GM12878 (cell line): ENCODE measurements around the gene GSG1L. TPM values are rescaled to one million over a fixed set of nuclear protein-coding genes. Genes with fewer than 3 reads are reported as not detected.

Source experiments
- ATAC-seq: fragments of 200-7000 bp; cut with Tn5 transposase; 3 replicates; pipeline ENCODE4 v1.9.1; 2020; ENCODE audit warnings: mild to moderate bottlenecking, moderate library complexity
- BruUV-seq: library from RNA; stranded (reverse); fragments of 400-500 nt; replicated peaks from 2 replicates; lab custom pipeline; 2021; lab: Mats Ljungman, UMichigan
- CTCF ChIA-PET: fragments of 300-600 bp; sonication (Branson Sonifier 250); formaldehyde crosslinking; extraction: SDS; loops from one replicate; lab custom pipeline; 2021; ENCODE audit warnings: inconsistent platforms; lab: Yijun Ruan, JAX
- POLR2A ChIA-PET: fragments of 350-600 bp; formaldehyde crosslinking; extraction: SDS; loops from one replicate; lab custom pipeline; 2021; ENCODE audit warnings: inconsistent platforms; lab: Charles Lee
- RAD21 ChIA-PET: fragments of 300-600 bp; sonication (Branson Sonifier 250); formaldehyde crosslinking; loops from one replicate; lab custom pipeline; 2023; ENCODE audit warnings: antibody characterized with exemption; ENCODE audit not compliant: unreplicated experiment; lab: Charles Lee
- SMC1A ChIA-PET: fragments of 300-600 bp; sonication (Branson Sonifier 250); formaldehyde crosslinking; loops from one replicate; lab custom pipeline; 2023; ENCODE audit not compliant: unreplicated experiment, uncharacterized antibody; lab: Charles Lee
- DNase-seq: peaks from one replicate; pipeline ENCODE4 v3.0.0-alpha.2; 2011; ENCODE audit warnings: low read depth, low spot score
- FAIRE-seq: peaks from 3 replicates; lab custom pipeline; 2011; peaks lifted over from hg19 to GRCh38; lab: Jason Lieb, UNC
- H2AFZ ChIP-seq: 2 replicates; pipeline ENCODE4 v1.6.0; 2011; ENCODE audit warnings: low read depth, low read length, control low read depth; ENCODE audit not compliant: control insufficient read depth
- H3K27ac ChIP-seq: 2 replicates; pipeline ENCODE4 v1.5.1; 2011; ENCODE audit warnings: control low read depth; ENCODE audit not compliant: control insufficient read depth, insufficient read depth
- H3K27me3 ChIP-seq, 2 experiments: replicated peaks in 1 of 2; 2 replicates each; pipeline versions ENCODE4 v1.6.0 to v1.6.1; 2011; ENCODE audit warnings: low read length in 1 of 2; ENCODE audit not compliant: control insufficient read depth in 2 of 2, insufficient read depth in 2 of 2
- H3K36me3 ChIP-seq, 2 experiments: 2 replicates each; pipeline ENCODE4 v1.5.1; 2011; ENCODE audit warnings: low read length in 1 of 2; ENCODE audit not compliant: control insufficient read depth in 2 of 2, insufficient read depth in 2 of 2
- H3K4me1 ChIP-seq: 2 replicates; pipeline ENCODE4 v1.6.1; 2011; ENCODE audit warnings: mild to moderate bottlenecking, low read length, moderate library complexity, mixed read lengths; ENCODE audit not compliant: control insufficient read depth, insufficient read depth
- H3K4me2 ChIP-seq: 2 replicates; pipeline ENCODE4 v1.6.0; 2011; ENCODE audit warnings: control low read depth; ENCODE audit not compliant: control insufficient read depth, insufficient read depth
- H3K4me3 ChIP-seq: fragments of 200-600 bp; sonication (generic); 2 replicates; pipeline ENCODE4 v1.5.1; 2016
- H3K79me2 ChIP-seq: 2 replicates; pipeline ENCODE4 v1.6.0; 2011; ENCODE audit warnings: low read length; ENCODE audit not compliant: control insufficient read depth, insufficient read depth
- H3K9ac ChIP-seq: 2 replicates; pipeline ENCODE4 v1.8.0; 2011; ENCODE audit warnings: low read length, control low read depth, mixed read lengths; ENCODE audit not compliant: control insufficient read depth, insufficient read depth
- H3K9me3 ChIP-seq: replicated peaks from 3 replicates; pipeline ENCODE4 v1.5.1; 2011; ENCODE audit warnings: mild to moderate bottlenecking, low read length; ENCODE audit not compliant: control insufficient read depth, insufficient read depth
- H4K20me1 ChIP-seq: 2 replicates; pipeline ENCODE4 v1.6.0; 2011; ENCODE audit not compliant: control insufficient read depth, insufficient read depth
- BCL11A ChIP-seq: IDR thresholded peaks from 2 replicates; pipeline ENCODE4 v1.6.1; 2011; ENCODE audit warnings: low read depth, low read length
- CBFB ChIP-seq: IDR thresholded peaks from 2 replicates; pipeline ENCODE4 v1.6.1; 2016; ENCODE audit warnings: antibody characterized with exemption, low read depth
- CBX5 ChIP-seq: sonication (generic); IDR thresholded peaks from 2 replicates; pipeline ENCODE4 v1.6.1; 2016; ENCODE audit warnings: low read depth, moderate library complexity, mild to moderate bottlenecking, inconsistent platforms
- CHD1 ChIP-seq: IDR thresholded peaks from 2 replicates; pipeline ENCODE4 v1.6.1; 2012; ENCODE audit warnings: low read depth, low read length, improper control_type of control experiment
- CREB1 ChIP-seq: IDR thresholded peaks from 2 replicates; pipeline ENCODE4 v1.6.1; 2012; ENCODE audit warnings: low read depth, mild to moderate bottlenecking, inconsistent platforms
- EP300 ChIP-seq, 2 experiments: fragments of 150-350 bp in 1 of 2; IDR thresholded peaks; 2 replicates each; pipeline ENCODE4 v1.6.1; 2011 to 2012; ENCODE audit warnings: low read depth in 2 of 2, low read length in 2 of 2, borderline replicate concordance in 1 of 2, improper control_type of control experiment in 1 of 2, inconsistent platforms in 1 of 2; ENCODE audit not compliant: control insufficient read depth in 1 of 2
- FOS ChIP-seq: IDR thresholded peaks from 3 replicates; pipeline ENCODE4 v1.6.1; 2011; ENCODE audit warnings: borderline replicate concordance; ENCODE audit not compliant: insufficient read length; ENCODE audit errors: extremely low read depth
- HDAC6 ChIP-seq: fragments of 200-600 bp; sonication (generic); IDR thresholded peaks from one replicate; pipeline ENCODE4 v1.8.0; 2017; ENCODE audit warnings: antibody characterized with exemption; ENCODE audit not compliant: unreplicated experiment
- KLF5 ChIP-seq: fragments of 450-650 bp; IDR thresholded peaks from 2 replicates; pipeline ENCODE4 v1.6.1; 2014; ENCODE audit warnings: mild to moderate bottlenecking; ENCODE audit not compliant: partially characterized antibody
- MTA3 ChIP-seq: IDR thresholded peaks from 2 replicates; pipeline ENCODE4 v1.6.1; 2012; ENCODE audit warnings: low read length, inconsistent platforms, borderline replicate concordance
- MXI1 ChIP-seq: fragments of 150-350 bp; IDR thresholded peaks from 2 replicates; pipeline ENCODE4 v1.6.1; 2011; ENCODE audit warnings: low read depth, mild to moderate bottlenecking, inconsistent platforms, low read length, improper control_type of control experiment
- NR2C1 ChIP-seq: fragments of 450-650 bp; IDR thresholded peaks from 2 replicates; pipeline ENCODE4 v1.6.1; 2017; ENCODE audit warnings: antibody characterized with exemption, mild to moderate bottlenecking, moderate library complexity
- PAX8 ChIP-seq: fragments of 450-650 bp; IDR thresholded peaks from 2 replicates; pipeline ENCODE4 v1.6.1; 2017; ENCODE audit warnings: mild to moderate bottlenecking, moderate library complexity
- POU2F2 ChIP-seq: IDR thresholded peaks from 3 replicates; pipeline ENCODE4 v1.6.1; 2011; ENCODE audit warnings: low read depth, mild to moderate bottlenecking, low read length, borderline replicate concordance
- SIX5 ChIP-seq: IDR thresholded peaks from 2 replicates; pipeline ENCODE4 v1.6.1; 2011; ENCODE audit warnings: mild to moderate bottlenecking, low read depth, low read length, moderate library complexity; ENCODE audit not compliant: severe bottlenecking
- SP1 ChIP-seq: IDR thresholded peaks from one replicate; pipeline ENCODE4 v1.6.1; 2011; ENCODE audit warnings: low read depth, low read length
- WGBS: methylation state at CpG from one replicate; pipeline ENCODE4 v1.1.6; 2016; ENCODE audit warnings: low lambda C conversion rate; ENCODE audit not compliant: insufficient replicate concordance, insufficient coverage; ENCODE audit errors: missing lambda C conversion rate; 5-methylcytosine and 5-hydroxymethylcytosine counted together
- in situ Hi-C: fragments of 300-500 bp; cut with MboI; formaldehyde crosslinking; loops from 9 replicates; pipeline ENCODE4 v1.14.3; 2018; ENCODE audit warnings: mixed read lengths
- intact Hi-C: fragments of 100-400 bp; cut with micrococcal nuclease; formaldehyde crosslinking; loops from one replicate; pipeline ENCODE4 v1.14.2; 2022; ENCODE audit not compliant: unreplicated experiment
- polyA plus RNA-seq, 11 experiments: library from polyadenylated mRNA; depleted of rRNA in 4 of 11; unstranded in 6 of 11; stranded (reverse) in 5 of 11; fragments of >200 nt; fragmentation: Nextera tagmentation in 4 of 11; fragmentation: Illumina TruSeq in 1 of 11; extraction: Ambion mirVana in 4 of 11; extraction: Trizol in 1 of 11; gene quantifications; 1 replicate in 1 of 11; 2 replicates in 10 of 11; pipeline versions ENCODE4 v1.2.1 to v1.2.3, GENCODE V29; 2011 to 2016; ENCODE audit warnings: inconsistent platforms in 2 of 11, missing spikeins in 2 of 11, low read depth in 1 of 11
- total RNA-seq, 4 experiments: library from RNA; depleted of rRNA in 3 of 4; stranded (reverse); fragments of >200 nt in 3 of 4; fragmentation: Illumina TruSeq in 1 of 4; extraction: Trizol in 1 of 4; gene quantifications; 2 replicates each; pipeline versions ENCODE4 v1.2.1 to v1.2.3, GENCODE V29; 2013 to 2021
- TF ChIP-seq, protein P1 (sequence below): IDR thresholded peaks from 2 replicates; pipeline ENCODE4 v1.6.1; 2012; ENCODE audit warnings: low read length, inconsistent platforms
- TF ChIP-seq, protein P2 (sequence below): IDR thresholded peaks from 2 replicates; pipeline ENCODE4 v1.6.1; 2012; ENCODE audit warnings: low read depth, low read length, improper control_type of control experiment
- TF ChIP-seq, protein P3 (sequence below): IDR thresholded peaks from 2 replicates; pipeline ENCODE4 v1.6.1; 2012; ENCODE audit warnings: low read depth, low read length, improper control_type of control experiment
- TF ChIP-seq, protein P4 (sequence below): fragments of 150-350 bp; IDR thresholded peaks from 2 replicates; pipeline ENCODE4 v1.6.1; 2016; ENCODE audit warnings: low read depth, low read length

GSG1L gene
- total and polyA plus RNA-seq, 10 of the 15 experiments (the other 5 are each of a cell fraction or from before 2014, with no cell fraction given), result not detected

DNA sequence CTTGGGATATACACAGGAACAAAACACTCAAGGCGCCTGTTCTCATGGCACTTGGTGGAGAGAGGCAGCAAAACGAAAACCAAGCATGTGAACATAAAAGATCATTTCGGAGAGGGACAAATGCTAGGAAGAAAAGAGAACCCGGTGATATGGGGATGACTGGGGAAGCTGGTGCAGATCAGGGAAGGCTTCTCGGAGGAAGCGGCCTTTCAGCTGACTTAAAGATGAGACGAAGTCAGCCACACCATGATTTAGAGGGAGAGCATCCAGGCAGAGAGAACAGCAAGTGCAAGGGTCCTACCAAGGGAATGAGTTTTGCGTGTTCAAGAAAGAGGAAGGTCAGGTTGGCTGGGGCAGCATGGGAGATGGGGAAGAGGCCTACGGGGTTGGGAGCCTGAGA is 262.7 kb downstream of the GSG1L start (continued):
- TF ChIP-seq PAX8 (no peak), NR2C1 (no peak), CREB1 (no peak), CHD1 (no peak)

DNA sequence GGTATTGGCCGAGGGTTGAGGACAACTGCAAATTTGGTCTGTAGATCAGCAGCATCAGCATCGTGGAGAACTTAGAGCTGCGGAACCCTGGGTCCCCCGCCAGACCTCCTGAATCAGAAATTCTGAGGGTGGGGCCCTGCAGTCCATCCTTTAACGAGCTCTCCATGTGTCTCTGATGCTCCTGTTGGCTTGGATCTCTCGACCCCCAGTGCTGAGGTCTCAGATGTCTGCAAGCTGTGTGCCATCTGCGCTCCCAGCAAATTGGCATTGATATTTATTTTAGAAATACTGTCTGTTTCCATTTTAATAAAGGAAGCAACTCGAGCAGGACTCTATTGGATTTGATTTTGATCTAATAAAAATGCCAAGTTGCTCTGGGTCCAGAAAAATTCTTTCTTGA is 263.6 kb downstream of the GSG1L start:
- in situ Hi-C loops, result no loop called here
- no TSS peak for BruUV-seq
- TF ChIP-seq POU2F2, result no peak
- no peak for TF ChIP-seq EP300 (IDR thresholded peaks at IDR 0.05; ENCODE audit: borderline replicate concordance in 1 of 2, control insufficient read depth in 1 of 2, low read depth in 2 of 2, low read length in 2 of 2)
- TF ChIP-seq, protein P1, sequence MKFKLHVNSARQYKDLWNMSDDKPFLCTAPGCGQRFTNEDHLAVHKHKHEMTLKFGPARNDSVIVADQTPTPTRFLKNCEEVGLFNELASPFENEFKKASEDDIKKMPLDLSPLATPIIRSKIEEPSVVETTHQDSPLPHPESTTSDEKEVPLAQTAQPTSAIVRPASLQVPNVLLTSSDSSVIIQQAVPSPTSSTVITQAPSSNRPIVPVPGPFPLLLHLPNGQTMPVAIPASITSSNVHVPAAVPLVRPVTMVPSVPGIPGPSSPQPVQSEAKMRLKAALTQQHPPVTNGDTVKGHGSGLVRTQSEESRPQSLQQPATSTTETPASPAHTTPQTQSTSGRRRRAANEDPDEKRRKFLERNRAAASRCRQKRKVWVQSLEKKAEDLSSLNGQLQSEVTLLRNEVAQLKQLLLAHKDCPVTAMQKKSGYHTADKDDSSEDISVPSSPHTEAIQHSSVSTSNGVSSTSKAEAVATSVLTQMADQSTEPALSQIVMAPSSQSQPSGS, result no peak
- TF ChIP-seq, protein P2, sequence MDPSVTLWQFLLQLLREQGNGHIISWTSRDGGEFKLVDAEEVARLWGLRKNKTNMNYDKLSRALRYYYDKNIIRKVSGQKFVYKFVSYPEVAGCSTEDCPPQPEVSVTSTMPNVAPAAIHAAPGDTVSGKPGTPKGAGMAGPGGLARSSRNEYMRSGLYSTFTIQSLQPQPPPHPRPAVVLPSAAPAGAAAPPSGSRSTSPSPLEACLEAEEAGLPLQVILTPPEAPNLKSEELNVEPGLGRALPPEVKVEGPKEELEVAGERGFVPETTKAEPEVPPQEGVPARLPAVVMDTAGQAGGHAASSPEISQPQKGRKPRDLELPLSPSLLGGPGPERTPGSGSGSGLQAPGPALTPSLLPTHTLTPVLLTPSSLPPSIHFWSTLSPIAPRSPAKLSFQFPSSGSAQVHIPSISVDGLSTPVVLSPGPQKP, result no peak
- TF ChIP-seq BCL11A, result no peak
- no peak for TF ChIP-seq KLF5
- TF ChIP-seq CBFB, result no peak
- no peak for TF ChIP-seq MTA3
- no peak for TF ChIP-seq CBX5
- TF ChIP-seq MXI1, result no peak
- TF ChIP-seq HDAC6, result no peak
- no peak for TF ChIP-seq FOS
- no peak for TF ChIP-seq SP1
- TF ChIP-seq SIX5, result no peak
- TF ChIP-seq, protein P3, sequence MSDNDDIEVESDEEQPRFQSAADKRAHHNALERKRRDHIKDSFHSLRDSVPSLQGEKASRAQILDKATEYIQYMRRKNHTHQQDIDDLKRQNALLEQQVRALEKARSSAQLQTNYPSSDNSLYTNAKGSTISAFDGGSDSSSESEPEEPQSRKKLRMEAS, result no peak
- TF ChIP-seq, protein P4, sequence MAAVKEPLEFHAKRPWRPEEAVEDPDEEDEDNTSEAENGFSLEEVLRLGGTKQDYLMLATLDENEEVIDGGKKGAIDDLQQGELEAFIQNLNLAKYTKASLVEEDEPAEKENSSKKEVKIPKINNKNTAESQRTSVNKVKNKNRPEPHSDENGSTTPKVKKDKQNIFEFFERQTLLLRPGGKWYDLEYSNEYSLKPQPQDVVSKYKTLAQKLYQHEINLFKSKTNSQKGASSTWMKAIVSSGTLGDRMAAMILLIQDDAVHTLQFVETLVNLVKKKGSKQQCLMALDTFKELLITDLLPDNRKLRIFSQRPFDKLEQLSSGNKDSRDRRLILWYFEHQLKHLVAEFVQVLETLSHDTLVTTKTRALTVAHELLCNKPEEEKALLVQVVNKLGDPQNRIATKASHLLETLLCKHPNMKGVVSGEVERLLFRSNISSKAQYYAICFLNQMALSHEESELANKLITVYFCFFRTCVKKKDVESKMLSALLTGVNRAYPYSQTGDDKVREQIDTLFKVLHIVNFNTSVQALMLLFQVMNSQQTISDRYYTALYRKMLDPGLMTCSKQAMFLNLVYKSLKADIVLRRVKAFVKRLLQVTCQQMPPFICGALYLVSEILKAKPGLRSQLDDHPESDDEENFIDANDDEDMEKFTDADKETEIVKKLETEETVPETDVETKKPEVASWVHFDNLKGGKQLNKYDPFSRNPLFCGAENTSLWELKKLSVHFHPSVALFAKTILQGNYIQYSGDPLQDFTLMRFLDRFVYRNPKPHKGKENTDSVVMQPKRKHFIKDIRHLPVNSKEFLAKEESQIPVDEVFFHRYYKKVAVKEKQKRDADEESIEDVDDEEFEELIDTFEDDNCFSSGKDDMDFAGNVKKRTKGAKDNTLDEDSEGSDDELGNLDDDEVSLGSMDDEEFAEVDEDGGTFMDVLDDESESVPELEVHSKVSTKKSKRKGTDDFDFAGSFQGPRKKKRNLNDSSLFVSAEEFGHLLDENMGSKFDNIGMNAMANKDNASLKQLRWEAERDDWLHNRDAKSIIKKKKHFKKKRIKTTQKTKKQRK, result no peak

More for the DNA sequence above, 263.6 kb downstream of the GSG1L start:
- H3K27me3 ChIP-seq, result no peaks in the 10 kb centered on the region; a peak in 2 of 4 replicates
- no peaks in the 10 kb centered on the region for H3K9me3 ChIP-seq
- WGBS, result 30% methylated on average over 8 of the region's 8 CpGs
- H2AFZ ChIP-seq, result no peak overlapping the region
- CTCF ChIA-PET, result no interaction called here
- intact Hi-C loops, result no loop called here
- POLR2A ChIA-PET, result no interaction called here
- no peak for DNase-seq
- H3K4me3 ChIP-seq, result no peak overlapping the region
- H3K4me2 ChIP-seq, result no peak overlapping the region
- H3K27ac ChIP-seq, result no peak overlapping the region
- RAD21 ChIA-PET, result no interaction called here
- no peak for FAIRE-seq
- no peaks in the 10 kb centered on the region for H3K4me1 ChIP-seq
- no peak for ATAC-seq
- no peaks in the 10 kb centered on the region for H4K20me1 ChIP-seq
- SMC1A ChIA-PET, result no interaction called here
- H3K9ac ChIP-seq, result no peak overlapping the region
- H3K36me3 ChIP-seq, result no peaks in the 10 kb centered on the region
- H3K79me2 ChIP-seq, result no peaks in the 10 kb centered on the region
